Measurements from ENCODE around the gene FBXL16. TPM values are rescaled to one million over a fixed set of nuclear protein-coding genes. Genes with fewer than 3 reads are reported as not detected.

FBXL16 gene
- total and polyA plus RNA-seq, 2 of the 13 experiments (the other 11 are each of a cell fraction or from before 2014, with no cell fraction given): 0.22 to 2.0 TPM

DNA sequence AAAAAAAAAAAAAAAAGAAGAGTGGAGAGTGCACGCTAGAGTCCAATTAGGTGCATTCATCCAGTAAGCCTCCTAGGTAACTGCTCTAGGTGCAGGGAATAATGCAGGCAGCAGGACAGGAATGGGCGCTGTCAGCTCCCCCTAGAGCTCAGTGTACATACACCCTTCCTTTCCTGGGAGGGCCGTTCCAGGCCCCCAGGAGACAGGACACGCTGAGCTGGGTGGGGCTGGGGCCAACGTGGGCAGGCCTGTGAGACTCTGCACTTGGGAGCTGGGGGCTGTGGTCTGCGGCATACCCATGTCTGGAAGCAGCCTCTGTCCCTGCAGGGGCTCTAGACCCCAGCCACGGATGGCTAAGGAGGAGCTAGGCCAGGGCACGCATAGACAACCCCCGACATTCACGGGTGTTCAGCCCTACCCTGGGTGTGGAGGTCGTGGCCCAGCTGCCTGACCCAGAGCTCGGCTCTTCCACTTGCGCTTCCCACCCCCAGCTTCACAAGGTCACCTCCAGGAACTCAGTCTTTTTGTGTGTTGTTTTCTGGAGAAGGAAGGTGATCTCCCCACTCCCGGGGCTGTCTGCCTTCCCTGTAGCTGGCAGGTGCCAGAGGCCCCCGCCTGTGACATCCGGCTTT, 14.3 kb upstream of the FBXL16 start:
- in situ Hi-C loops (cut with HindIII; ENCODE audit: extremely low pct_ligation_motif_present, low pct_unique_long_range_greater_than_20kb) (no loop called here), intact Hi-C loops (cut with micrococcal nuclease; ENCODE audit: unreplicated experiment) (no loop called here)
- Histone ChIP-seq H3K9me3 (ENCODE audit: low read length) (no peaks in the 10 kb centered on the region), H3K36me3 (replicated peaks in 1 of 2; ENCODE audit: control insufficient read depth in 1 of 2, insufficient read depth in 2 of 2, low read length in 2 of 2) (no peaks in the 10 kb centered on the region), H3K4me1 (ENCODE audit: insufficient read depth, low read length) (peaks cover 38% of the 10 kb centered on the region), H3K4me2 (ENCODE audit: low read depth, low read length) (peak overlapping the region; percentile 100), H3K27ac (ENCODE audit: extremely low read length, insufficient read depth, low read length) (peak overlapping the region; percentile 88), H3K27me3 (ENCODE audit: control insufficient read depth in 1 of 2, insufficient read depth in 2 of 2, low read length in 2 of 2) (no peaks in the 10 kb centered on the region), H4K20me1 (ENCODE audit: insufficient read depth, low read length) (peaks cover 5% of the 10 kb centered on the region), H3K9ac (ENCODE audit: insufficient read depth, low read depth, low read length) (peak overlapping the region; percentile 88), H2AFZ (ENCODE audit: low read length) (no peak overlapping the region), H3K79me2 (ENCODE audit: insufficient read depth, low read length) (peaks cover 3% of the 10 kb centered on the region), H3K4me3 (replicated peaks in 1 of 3; ENCODE audit: insufficient read depth in 1 of 3, low read depth in 2 of 3, low read length in 3 of 3) (peak overlapping the region; percentile 77 to 95 (median 85))
- TSS peak; percentile 85 for BruUV-seq (replicated peaks)
- WGBS (ENCODE audit: low lambda C conversion rate): under 1% methylated on average over 10 of the region's 16 CpGs
- FAIRE-seq: peak; percentile 68
- DNase-seq (ENCODE audit: low spot score): peak; percentile 66
- peak; percentile 43 for ATAC-seq
- ChIA-PET POLR2A (interaction anchor here (0.9 to 2.5 kb wide), 10 partner anchors 10 to 183 kb away, joined by 3 to 22 read pairs (median 6); partner anchors contain the start of genes CHTF18, CIAO3, MSLN and RHBDL1), CTCF (ENCODE audit: low intra/inter-chr PET ratio, low total read pairs) (no interaction called here)
- TF ChIP-seq ZBTB4 (CRISPR knock-in tag; IDR thresholded peaks at IDR 0.05; ENCODE audit: borderline replicate concordance) (no peak), MED13 (CRISPR knock-in tag; IDR thresholded peaks at IDR 0.05) (0 out of 2 replicates have a peak, but pooled peaks have one; percentile 6), ZMYM4 (CRISPR knock-in tag; IDR thresholded peaks at IDR 0.05) (no peak), TMF1 (CRISPR knock-in tag; IDR thresholded peaks at IDR 0.05; ENCODE audit: low read depth) (no peak), ZNF660 (CRISPR knock-in tag; IDR thresholded peaks at IDR 0.05; ENCODE audit: borderline replicate concordance, low read depth) (no peak), ZNF138 (CRISPR knock-in tag; IDR thresholded peaks at IDR 0.05; ENCODE audit: low read depth) (no peak), PAWR (CRISPR knock-in tag; IDR thresholded peaks at IDR 0.05; ENCODE audit: borderline replicate concordance) (no peak), ZNF564 (CRISPR knock-in tag; IDR thresholded peaks at IDR 0.05) (no peak), ZFX (CRISPR knock-in tag; IDR thresholded peaks at IDR 0.05; ENCODE audit: low read depth) (no peak), NR3C1 (CRISPR knock-in tag; IDR thresholded peaks at IDR 0.05) (no peak), GTF2F1 (IDR thresholded peaks at IDR 0.05; ENCODE audit: low read length) (no peak), ZNF558 (CRISPR knock-in tag; IDR thresholded peaks at IDR 0.05; ENCODE audit: borderline replicate concordance) (0 out of 2 replicates have a peak, but pooled peaks have one; percentile 34), ZNF724P (CRISPR knock-in tag; IDR thresholded peaks at IDR 0.05; ENCODE audit: borderline replicate concordance) (no peak), FOXO4 (CRISPR knock-in tag; conservative IDR thresholded peaks at IDR 0.05) (no peak), RBM22 (optimal IDR thresholded peaks at IDR 0.05; ENCODE audit: low read length) (no peak), SIX1 (CRISPR knock-in tag; IDR thresholded peaks at IDR 0.05; ENCODE audit: borderline replicate concordance) (no peak), IKZF5 (CRISPR knock-in tag; IDR thresholded peaks at IDR 0.05) (0 out of 2 replicates have a peak, but pooled peaks have one; percentile 2), FOXA1 (IDR thresholded peaks at IDR 0.05) (no peak), FOXA1 (CRISPR knock-in tag; IDR thresholded peaks at IDR 0.05) (peak; percentile 60), ZNF891 (CRISPR knock-in tag; IDR thresholded peaks at IDR 0.05) (no peak)
